Choroid plexus epithelial cell (primary cell): ENCODE measurements around the gene CDADC1.
A peak's percentile ranks its signal among the peaks of the same experiment; 100 is the strongest.

Experiments used
- DNase-seq: peaks from one replicate; pipeline ENCODE4 v3.0.0-alpha.2; 2010; ENCODE audit warnings: low read depth
- H3K4me3 ChIP-seq: 2 replicates; pipeline ENCODE4 v1.5.1; 2011; ENCODE audit warnings: low read depth, mild to moderate bottlenecking, control low read depth, low read length, moderate library complexity
- TF ChIP-seq, protein P1 (sequence below): conservative IDR thresholded peaks from 2 replicates; pipeline ENCODE4 v1.5.1; 2011; ENCODE audit warnings: low read depth, mild to moderate bottlenecking, control low read depth, inconsistent platforms, low read length, moderate library complexity

CDADC1 gene

DNA sequence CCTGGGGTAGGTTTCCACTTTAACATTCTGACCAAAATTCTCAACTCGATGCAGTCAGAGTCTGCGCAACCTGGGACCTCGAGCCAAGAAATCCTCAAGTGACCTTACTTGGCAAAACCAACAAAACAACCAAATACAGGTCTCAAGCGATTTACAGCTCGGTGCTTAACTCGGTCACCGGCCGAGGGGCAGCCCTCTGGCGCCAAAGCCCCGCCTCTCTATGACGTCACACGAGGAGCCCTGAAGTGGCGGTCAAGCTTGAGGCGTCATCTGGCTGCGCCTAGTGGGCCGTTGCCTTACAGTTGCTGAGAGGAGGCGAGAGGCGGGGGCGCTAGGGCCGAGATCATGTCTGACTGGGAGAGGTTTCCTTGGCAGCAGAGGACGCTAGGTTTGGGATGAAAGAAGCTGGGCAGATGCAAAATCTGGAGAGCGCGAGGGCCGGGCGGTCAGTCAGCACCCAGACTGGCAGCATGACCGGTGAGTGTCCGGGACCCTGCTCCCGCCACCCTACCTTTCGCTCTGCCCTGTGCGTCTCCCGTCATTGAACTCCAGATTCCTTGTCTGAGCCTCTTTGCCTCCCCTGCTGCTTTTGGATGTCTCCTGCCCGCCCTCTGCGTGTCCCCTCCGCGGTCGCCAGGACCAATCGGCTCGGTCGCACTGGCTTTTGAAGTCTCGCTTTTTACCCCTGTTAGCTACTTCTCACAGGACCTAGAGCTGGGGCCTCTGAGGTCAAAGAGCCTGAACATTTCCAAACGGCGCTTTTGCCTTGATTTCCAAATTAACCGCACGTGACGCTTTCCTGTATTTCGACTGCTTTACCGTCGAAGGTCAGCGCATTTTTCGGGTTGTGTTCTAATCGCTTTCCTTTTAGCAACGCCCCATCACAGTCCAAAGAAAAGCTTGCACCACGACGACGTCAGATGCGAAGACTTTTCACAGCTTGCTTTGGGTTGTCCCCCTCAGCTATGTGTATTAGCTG lies at the start of gene CDADC1:
TSS of gene CDADC1 (plus strand) at position 283 of the 979 bp plus-strand sequence. CDS start at position 396, 113 bp downstream.
- H3K4me3 ChIP-seq, result peak within 1 kb of the TSS; percentile 91
- TF ChIP-seq, protein P1, sequence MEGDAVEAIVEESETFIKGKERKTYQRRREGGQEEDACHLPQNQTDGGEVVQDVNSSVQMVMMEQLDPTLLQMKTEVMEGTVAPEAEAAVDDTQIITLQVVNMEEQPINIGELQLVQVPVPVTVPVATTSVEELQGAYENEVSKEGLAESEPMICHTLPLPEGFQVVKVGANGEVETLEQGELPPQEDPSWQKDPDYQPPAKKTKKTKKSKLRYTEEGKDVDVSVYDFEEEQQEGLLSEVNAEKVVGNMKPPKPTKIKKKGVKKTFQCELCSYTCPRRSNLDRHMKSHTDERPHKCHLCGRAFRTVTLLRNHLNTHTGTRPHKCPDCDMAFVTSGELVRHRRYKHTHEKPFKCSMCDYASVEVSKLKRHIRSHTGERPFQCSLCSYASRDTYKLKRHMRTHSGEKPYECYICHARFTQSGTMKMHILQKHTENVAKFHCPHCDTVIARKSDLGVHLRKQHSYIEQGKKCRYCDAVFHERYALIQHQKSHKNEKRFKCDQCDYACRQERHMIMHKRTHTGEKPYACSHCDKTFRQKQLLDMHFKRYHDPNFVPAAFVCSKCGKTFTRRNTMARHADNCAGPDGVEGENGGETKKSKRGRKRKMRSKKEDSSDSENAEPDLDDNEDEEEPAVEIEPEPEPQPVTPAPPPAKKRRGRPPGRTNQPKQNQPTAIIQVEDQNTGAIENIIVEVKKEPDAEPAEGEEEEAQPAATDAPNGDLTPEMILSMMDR, result no peak
- peak; percentile 96 for DNase-seq

DNA sequence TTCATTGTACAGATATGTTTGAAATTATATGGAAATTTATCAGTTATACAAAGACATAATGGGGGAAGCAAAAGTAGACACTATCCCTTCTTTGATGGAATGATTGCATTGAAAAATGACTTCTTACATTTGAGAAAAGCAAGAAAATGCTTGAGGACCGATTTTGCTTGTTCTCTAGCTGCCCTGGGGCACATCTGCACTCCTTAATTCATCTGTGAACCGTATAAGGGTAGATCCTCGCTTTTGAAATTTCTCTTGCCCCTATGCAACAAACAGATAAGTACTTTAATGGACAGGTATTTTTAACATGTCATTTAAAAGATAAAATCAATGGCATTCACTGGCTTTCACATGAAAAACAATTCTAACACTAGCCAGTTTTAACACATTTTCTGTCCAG lies 41.1 kb upstream of the CDADC1 start:
- no peak for DNase-seq
- TF ChIP-seq, protein P1, result no peak
- H3K4me3 ChIP-seq, result no peak overlapping the region

DNA sequence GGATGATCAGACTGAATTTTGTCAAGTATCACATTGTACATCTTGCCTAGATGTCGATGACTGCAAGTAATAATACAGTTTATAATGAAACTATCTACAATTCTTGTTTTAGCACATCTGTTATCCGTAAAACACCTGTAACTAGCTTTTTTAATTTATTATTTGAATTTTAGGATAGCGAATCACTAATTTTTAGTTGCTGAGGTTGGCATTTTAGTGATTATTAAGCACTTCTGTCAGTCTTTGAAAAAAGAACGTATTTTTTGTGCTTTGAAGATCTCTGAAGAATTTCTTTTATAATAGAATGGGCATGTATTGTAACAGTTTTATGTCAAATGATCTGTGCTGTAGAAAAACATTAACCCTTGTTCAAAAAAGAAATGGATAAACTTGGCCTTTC lies 39.1 kb upstream of the CDADC1 start:
- DNase-seq, result no peak
- H3K4me3 ChIP-seq, result no peak overlapping the region
- TF ChIP-seq, protein P1, result no peak

DNA sequence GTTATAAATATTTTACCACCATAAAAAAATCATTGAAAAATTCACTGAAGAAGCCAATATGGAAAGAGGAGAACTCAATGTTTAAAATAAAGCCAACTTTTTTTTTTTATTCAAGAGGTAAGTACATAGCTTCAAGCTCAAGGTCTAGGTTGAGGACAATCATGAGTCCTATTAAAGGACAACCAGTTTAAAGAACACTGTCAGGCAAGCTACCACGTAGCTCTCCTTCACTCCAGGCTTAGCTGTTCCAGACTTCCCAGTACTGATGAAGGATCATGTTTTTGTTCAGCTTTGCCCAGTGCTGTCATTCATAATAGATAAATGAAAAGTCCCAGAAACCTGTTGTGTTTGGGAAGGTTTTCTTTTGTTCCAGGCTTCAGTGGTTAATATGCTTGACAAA lies 37.6 kb upstream of the CDADC1 start:
- no peak for DNase-seq
- H3K4me3 ChIP-seq, result no peak overlapping the region
- TF ChIP-seq, protein P1, result no peak

DNA sequence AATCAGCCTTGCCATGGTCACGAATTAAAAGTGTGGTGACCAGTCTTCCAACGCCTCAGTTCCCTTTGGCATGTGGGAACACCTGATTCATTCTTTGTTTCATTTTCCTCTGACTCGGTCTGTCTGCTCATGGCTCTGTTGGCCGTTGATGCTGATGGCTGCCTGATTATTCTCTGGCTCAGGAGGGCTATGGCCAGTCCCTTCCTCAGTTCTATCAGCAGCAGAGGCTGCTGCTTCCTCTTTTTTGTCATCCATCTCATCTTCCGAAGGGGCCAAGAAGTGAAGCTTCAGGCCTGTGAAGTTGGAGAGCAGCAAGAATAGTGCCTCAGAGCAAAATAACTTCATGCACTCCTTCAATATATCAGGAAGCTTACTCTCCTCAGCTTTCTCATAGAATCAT lies 37.1 kb upstream of the CDADC1 start:
- H3K4me3 ChIP-seq, result no peak overlapping the region
- TF ChIP-seq, protein P1, result no peak
- no peak for DNase-seq

DNA sequence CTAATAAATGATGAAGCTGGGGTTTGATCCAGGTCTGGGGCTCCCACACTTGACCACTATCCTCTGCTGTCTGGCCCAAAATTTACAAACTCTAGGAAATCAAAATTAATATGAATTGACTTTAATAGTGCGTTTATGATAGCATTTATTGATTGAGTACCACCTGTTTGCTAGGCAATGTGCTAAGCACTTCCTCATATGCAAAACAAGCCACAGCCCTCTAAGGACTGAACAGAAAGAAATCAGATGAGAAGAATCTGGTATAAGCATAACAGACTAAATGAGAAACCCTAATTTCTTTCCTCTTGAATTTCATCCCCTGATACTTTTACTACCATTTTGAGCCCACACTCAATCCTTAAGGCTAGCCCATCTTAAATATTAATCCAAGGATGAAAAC lies 34.2 kb upstream of the CDADC1 start:
- TF ChIP-seq, protein P1, result no peak
- no peak overlapping the region for H3K4me3 ChIP-seq
- no peak for DNase-seq
